Activated CD8-positive, alpha-beta memory T cell treated with anti-CD3 and anti-CD28 coated beads for 48 hours (primary cell): ENCODE data around the gene ZNF639.
"Not testable (repeated sequence)": the region's sequence is repeated elsewhere in the genome, so short reads cannot be mapped to it uniquely, and the experiment has no call there.

Experiments used
- DNase-seq, 3 experiments: peaks; one replicate each; pipeline ENCODE4 v3.0.0-alpha.2; 2020; ENCODE audit warnings: low read depth in 2 of 3, low spot score in 2 of 3

The ZNF639 gene

GRCh38 chr3:179322286-179323196 lies at the start of gene ZNF639:
Gene ZNF639 (plus strand): TSS chr3:179323031. CDS start chr3:179328294, 5,263 bp downstream.
- peak; percentile 54 to 77 (median 69) for DNase-seq

GRCh38 chr3:179274434-179274833 lies 48.4 kb upstream of the ZNF639 start:
- not testable (repeated sequence) for DNase-seq

GRCh38 chr3:179276001-179276400 lies 46.8 kb upstream of the ZNF639 start:
- DNase-seq: no peak

GRCh38 chr3:179276743-179277142 lies 46.1 kb upstream of the ZNF639 start:
- DNase-seq: no peak

- DNase-seq: no peak
These were observed 44.7 kb upstream of the ZNF639 start for GRCh38 chr3:179278151-179278550.

GRCh38 chr3:179278932-179279693 lies 43.7 kb upstream of the ZNF639 start:
- DNase-seq: no peak

- no peak for DNase-seq
These were observed 43.0 kb upstream of the ZNF639 start for GRCh38 chr3:179279837-179280236.

- DNase-seq: no peak
These were observed 41.0 kb upstream of the ZNF639 start for GRCh38 chr3:179281825-179282224.

GRCh38 chr3:179286331-179286730 lies 36.5 kb upstream of the ZNF639 start:
- DNase-seq: no peak

- no peak for DNase-seq
These were observed 34.0 kb upstream of the ZNF639 start for GRCh38 chr3:179288845-179289244.

GRCh38 chr3:179289295-179289694 lies 33.5 kb upstream of the ZNF639 start:
- DNase-seq: no peak

- no peak for DNase-seq
These were observed 30.4 kb upstream of the ZNF639 start for GRCh38 chr3:179292450-179292849.

GRCh38 chr3:179297971-179298725 lies 24.7 kb upstream of the ZNF639 start:
- DNase-seq: no peak

GRCh38 chr3:179299316-179299715 lies 23.5 kb upstream of the ZNF639 start:
- DNase-seq: no peak

- DNase-seq: no peak
These were observed 22.7 kb upstream of the ZNF639 start for GRCh38 chr3:179299999-179300613.

- DNase-seq: no peak
These were observed 21.2 kb upstream of the ZNF639 start for GRCh38 chr3:179301645-179302044.

GRCh38 chr3:179302111-179302510 lies 20.7 kb upstream of the ZNF639 start:
- no peak for DNase-seq

- DNase-seq: no peak
These were observed 18.2 kb upstream of the ZNF639 start for GRCh38 chr3:179304605-179305004.

GRCh38 chr3:179307362-179307761 lies 15.5 kb upstream of the ZNF639 start:
- DNase-seq: not testable (repeated sequence)

GRCh38 chr3:179308001-179308400 lies 14.8 kb upstream of the ZNF639 start:
- DNase-seq: no peak
